K562 (cell line): Measurements from ENCODE around the gene GPR37L1. TPM values are rescaled to one million over a fixed set of nuclear protein-coding genes. Genes with fewer than 3 reads are reported as not detected.
A peak's percentile ranks its signal among the peaks of the same experiment; 100 is the strongest.

Experiments used
- ARID2 ChIP-seq: fragments of 450-650 bp; IDR thresholded peaks from 2 replicates; pipeline ENCODE4 v1.6.1; 2017; ENCODE audit warnings: antibody characterized with exemption, mild to moderate bottlenecking
- ATF7 ChIP-seq: fragments of 450-650 bp; IDR thresholded peaks from 2 replicates; pipeline ENCODE4 v1.7.1; 2014; ENCODE audit warnings: mild to moderate bottlenecking, moderate library complexity
- BHLHE40 ChIP-seq: IDR thresholded peaks from 2 replicates; pipeline ENCODE4 v1.6.1; 2011; ENCODE audit warnings: low read length, improper control_type of control experiment
- FOXA1 ChIP-seq: fragments of 450-650 bp; IDR thresholded peaks from 2 replicates; pipeline ENCODE4 v1.6.1; 2016; ENCODE audit warnings: mild to moderate bottlenecking, borderline replicate concordance
- FOXA3 ChIP-seq, 2 experiments: fragments of 450-650 bp in 1 of 2; sonication (generic) in 1 of 2; formaldehyde crosslinking; IDR thresholded peaks in 1 of 2; conservative IDR thresholded peaks in 1 of 2; 2 replicates each; pipeline versions ENCODE4 v1.4.0 to v1.8.0; 2020 to 2022; ENCODE audit warnings: mild to moderate bottlenecking in 2 of 2, missing genetic modification reagents in 1 of 2
- FOXK1 ChIP-seq: sonication (generic); formaldehyde crosslinking; IDR thresholded peaks from 2 replicates; pipeline ENCODE4 v1.8.0; 2022; ENCODE audit warnings: missing genetic modification reagents, mild to moderate bottlenecking, borderline replicate concordance
- HLTF ChIP-seq: fragments of 450-650 bp; IDR thresholded peaks from 2 replicates; pipeline ENCODE4 v1.6.1; 2016
- JUND ChIP-seq, 2 experiments: IDR thresholded peaks; 2 replicates in 1 of 2; 3 replicates in 1 of 2; pipeline ENCODE4 v1.6.1; 2011; ENCODE audit warnings: borderline replicate concordance in 2 of 2, low read depth in 2 of 2, low read length in 2 of 2, improper control_type of control experiment in 1 of 2, missing biosample characterization in 1 of 2, missing genetic modification characterization in 1 of 2, missing genetic modification reagents in 1 of 2
- KLF10 ChIP-seq: fragments of 250-450 bp; sonication (Bioruptor Pico); IDR thresholded peaks from 2 replicates; pipeline ENCODE4 v1.6.1; 2021; ENCODE audit warnings: matching md5 sums
- RBM39 ChIP-seq: fragments of 200-400 bp; formaldehyde crosslinking; optimal IDR thresholded peaks from 2 replicates; pipeline ENCODE3; 2018; ENCODE audit warnings: low read depth, low read length
- STAG1 ChIP-seq: sonication (generic); formaldehyde crosslinking; IDR thresholded peaks from 2 replicates; pipeline ENCODE4 v1.5.0; 2020; ENCODE audit warnings: missing genetic modification reagents, borderline replicate concordance
- TAL1 ChIP-seq: fragments of 450-650 bp; IDR thresholded peaks from 2 replicates; pipeline ENCODE4 v1.6.1; 2016; ENCODE audit warnings: mild to moderate bottlenecking
- ZBTB17 ChIP-seq: fragments of 450-650 bp; formaldehyde crosslinking; IDR thresholded peaks from 2 replicates; pipeline ENCODE4 v1.4.0; 2020; ENCODE audit warnings: mild to moderate bottlenecking
- ZNF140 ChIP-seq: fragments of 250-450 bp; sonication (Bioruptor Pico); IDR thresholded peaks from 2 replicates; pipeline ENCODE4 v1.8.0; 2021; ENCODE audit warnings: moderate library complexity, mild to moderate bottlenecking, inconsistent platforms
- ZNF316 ChIP-seq: fragments of 450-650 bp; IDR thresholded peaks from 2 replicates; pipeline ENCODE4 v1.6.1; 2016
- ZSCAN32 ChIP-seq: fragments of 450-650 bp; formaldehyde crosslinking; IDR thresholded peaks from 2 replicates; pipeline ENCODE4 v1.4.0; 2020; ENCODE audit warnings: mild to moderate bottlenecking, moderate library complexity
- polyA plus RNA-seq, 8 experiments: library from polyadenylated mRNA; depleted of rRNA in 4 of 8; stranded (reverse) in 5 of 8; unstranded in 3 of 8; fragments of >200 nt; fragmentation: Nextera tagmentation in 2 of 8; fragmentation: Illumina TruSeq in 1 of 8; extraction: Ambion mirVana in 2 of 8; extraction: Trizol in 1 of 8; gene quantifications; 2 replicates each; pipeline versions ENCODE4 v1.2.1 to v1.2.3, GENCODE V29; 2011 to 2014; ENCODE audit warnings: inconsistent platforms in 1 of 8, missing spikeins in 1 of 8
- total RNA-seq, 7 experiments: library from RNA; depleted of rRNA in 6 of 7; stranded (reverse); fragments of >200 nt in 6 of 7; fragmentation: Illumina TruSeq in 2 of 7; extraction: Trizol in 2 of 7; gene quantifications; 2 replicates each; pipeline versions ENCODE4 v1.2.1 to v1.2.3, GENCODE V29; 2011 to 2021; ENCODE audit warnings: low replicate concordance in 1 of 7
- TF ChIP-seq, protein P1 (sequence below): fragments of 450-650 bp; IDR thresholded peaks from 2 replicates; pipeline ENCODE4 v1.6.1; 2014; ENCODE audit warnings: low read depth, mild to moderate bottlenecking, moderate library complexity, borderline replicate concordance
- TF ChIP-seq, protein P2 (sequence below): fragments of 450-650 bp; IDR thresholded peaks from 2 replicates; pipeline ENCODE4 v1.6.1; 2016; ENCODE audit warnings: antibody characterized with exemption
- TF ChIP-seq, protein P3 (sequence below): sonication (generic); formaldehyde crosslinking; IDR thresholded peaks from 2 replicates; pipeline ENCODE4 v1.8.1; 2022; ENCODE audit warnings: missing genetic modification reagents
- TF ChIP-seq, protein P4 (sequence below), 3 experiments: fragments of 200-800 bp in 1 of 3; fragments of 250-450 bp in 1 of 3; fragments of 450-650 bp in 1 of 3; sonication (Bioruptor Pico) in 1 of 3; sonication (Bioruptor generic) in 1 of 3; formaldehyde crosslinking in 1 of 3; IDR thresholded peaks; 2 replicates each; pipeline versions ENCODE4 v1.6.1 to v1.8.0; 2016 to 2022; ENCODE audit warnings: mild to moderate bottlenecking in 2 of 3, missing genetic modification characterization in 2 of 3, missing compliant biosample characterization in 1 of 3, moderate library complexity in 1 of 3

Gene GPR37L1
- total and polyA plus RNA-seq, 9 of the 15 experiments (the other 6 are each of a cell fraction or from before 2014, with no cell fraction given): not detected

GRCh38 chr1:202105571-202106339, 17.0 kb upstream of the GPR37L1 start (continued):
- TF ChIP-seq, protein P1, sequence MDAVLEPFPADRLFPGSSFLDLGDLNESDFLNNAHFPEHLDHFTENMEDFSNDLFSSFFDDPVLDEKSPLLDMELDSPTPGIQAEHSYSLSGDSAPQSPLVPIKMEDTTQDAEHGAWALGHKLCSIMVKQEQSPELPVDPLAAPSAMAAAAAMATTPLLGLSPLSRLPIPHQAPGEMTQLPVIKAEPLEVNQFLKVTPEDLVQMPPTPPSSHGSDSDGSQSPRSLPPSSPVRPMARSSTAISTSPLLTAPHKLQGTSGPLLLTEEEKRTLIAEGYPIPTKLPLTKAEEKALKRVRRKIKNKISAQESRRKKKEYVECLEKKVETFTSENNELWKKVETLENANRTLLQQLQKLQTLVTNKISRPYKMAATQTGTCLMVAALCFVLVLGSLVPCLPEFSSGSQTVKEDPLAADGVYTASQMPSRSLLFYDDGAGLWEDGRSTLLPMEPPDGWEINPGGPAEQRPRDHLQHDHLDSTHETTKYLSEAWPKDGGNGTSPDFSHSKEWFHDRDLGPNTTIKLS: 0 out of 2 replicates have a peak, but pooled peaks have one; percentile 57
- TF ChIP-seq ATF7 (peak; percentile 95), FOXA3 (CRISPR knock-in tag; conservative IDR thresholded peaks at IDR 0.05 in 1 of 2, IDR thresholded peaks at IDR 0.05 in 1 of 2) (no peak; a peak in 1 of 4 replicates), STAG1 (CRISPR knock-in tag) (no peak), ZNF140 (CRISPR knock-in tag) (no peak), ARID2 (no peak), FOXK1 (CRISPR knock-in tag) (0 out of 2 replicates have a peak, but pooled peaks have one; percentile 23), ZNF316 (no peak), KLF10 (no peak), RBM39 (no peak), HLTF (no peak), JUND (IDR thresholded peaks at IDR 0.05; ENCODE audit: borderline replicate concordance, low read depth, low read length) (peak; percentile 69; the same call in 1 of the 2 replicates), JUND (tag; IDR thresholded peaks at IDR 0.05; ENCODE audit: borderline replicate concordance, low read depth, low read length) (peak; percentile 25; the same call in 2 of the 3 replicates), FOXA1 (no peak), ZBTB17 (CRISPR knock-in tag) (no peak), TAL1 (peak; percentile 26; the same call in 1 of the 2 replicates), BHLHE40 (no peak), ZSCAN32 (no peak)
- TF ChIP-seq, protein P2, sequence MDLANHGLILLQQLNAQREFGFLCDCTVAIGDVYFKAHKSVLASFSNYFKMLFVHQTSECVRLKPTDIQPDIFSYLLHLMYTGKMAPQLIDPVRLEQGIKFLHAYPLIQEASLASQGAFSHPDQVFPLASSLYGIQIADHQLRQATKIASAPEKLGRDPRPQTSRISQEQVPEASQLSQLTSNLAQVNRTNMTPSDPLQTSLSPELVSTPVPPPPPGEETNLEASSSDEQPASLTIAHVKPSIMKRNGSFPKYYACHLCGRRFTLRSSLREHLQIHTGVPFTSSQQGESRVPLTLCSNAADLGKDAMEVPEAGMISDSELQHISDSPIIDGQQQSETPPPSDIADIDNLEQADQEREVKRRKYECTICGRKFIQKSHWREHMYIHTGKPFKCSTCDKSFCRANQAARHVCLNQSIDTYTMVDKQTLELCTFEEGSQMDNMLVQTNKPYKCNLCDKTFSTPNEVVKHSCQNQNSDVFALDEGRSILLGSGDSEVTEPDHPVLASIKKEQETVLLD: no peak
- TF ChIP-seq, protein P3, sequence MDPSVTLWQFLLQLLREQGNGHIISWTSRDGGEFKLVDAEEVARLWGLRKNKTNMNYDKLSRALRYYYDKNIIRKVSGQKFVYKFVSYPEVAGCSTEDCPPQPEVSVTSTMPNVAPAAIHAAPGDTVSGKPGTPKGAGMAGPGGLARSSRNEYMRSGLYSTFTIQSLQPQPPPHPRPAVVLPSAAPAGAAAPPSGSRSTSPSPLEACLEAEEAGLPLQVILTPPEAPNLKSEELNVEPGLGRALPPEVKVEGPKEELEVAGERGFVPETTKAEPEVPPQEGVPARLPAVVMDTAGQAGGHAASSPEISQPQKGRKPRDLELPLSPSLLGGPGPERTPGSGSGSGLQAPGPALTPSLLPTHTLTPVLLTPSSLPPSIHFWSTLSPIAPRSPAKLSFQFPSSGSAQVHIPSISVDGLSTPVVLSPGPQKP (CRISPR knock-in tag): no peak
- TF ChIP-seq, protein P4, sequence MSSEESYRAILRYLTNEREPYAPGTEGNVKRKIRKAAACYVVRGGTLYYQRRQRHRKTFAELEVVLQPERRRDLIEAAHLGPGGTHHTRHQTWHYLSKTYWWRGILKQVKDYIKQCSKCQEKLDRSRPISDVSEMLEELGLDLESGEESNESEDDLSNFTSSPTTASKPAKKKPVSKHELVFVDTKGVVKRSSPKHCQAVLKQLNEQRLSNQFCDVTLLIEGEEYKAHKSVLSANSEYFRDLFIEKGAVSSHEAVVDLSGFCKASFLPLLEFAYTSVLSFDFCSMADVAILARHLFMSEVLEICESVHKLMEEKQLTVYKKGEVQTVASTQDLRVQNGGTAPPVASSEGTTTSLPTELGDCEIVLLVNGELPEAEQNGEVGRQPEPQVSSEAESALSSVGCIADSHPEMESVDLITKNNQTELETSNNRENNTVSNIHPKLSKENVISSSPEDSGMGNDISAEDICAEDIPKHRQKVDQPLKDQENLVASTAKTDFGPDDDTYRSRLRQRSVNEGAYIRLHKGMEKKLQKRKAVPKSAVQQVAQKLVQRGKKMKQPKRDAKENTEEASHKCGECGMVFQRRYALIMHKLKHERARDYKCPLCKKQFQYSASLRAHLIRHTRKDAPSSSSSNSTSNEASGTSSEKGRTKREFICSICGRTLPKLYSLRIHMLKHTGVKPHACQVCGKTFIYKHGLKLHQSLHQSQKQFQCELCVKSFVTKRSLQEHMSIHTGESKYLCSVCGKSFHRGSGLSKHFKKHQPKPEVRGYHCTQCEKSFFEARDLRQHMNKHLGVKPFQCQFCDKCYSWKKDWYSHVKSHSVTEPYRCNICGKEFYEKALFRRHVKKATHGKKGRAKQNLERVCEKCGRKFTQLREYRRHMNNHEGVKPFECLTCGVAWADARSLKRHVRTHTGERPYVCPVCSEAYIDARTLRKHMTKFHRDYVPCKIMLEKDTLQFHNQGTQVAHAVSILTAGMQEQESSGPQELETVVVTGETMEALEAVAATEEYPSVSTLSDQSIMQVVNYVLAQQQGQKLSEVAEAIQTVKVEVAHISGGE (CRISPR knock-in tag; IDR thresholded peaks at IDR 0.05): no peak
